Stimulated activated CD8-positive, alpha-beta memory T cell treated with anti-CD3 and anti-CD28 coated beads, Interleukin-2, amount 100 ng/mL, for 48 hours (primary cell): ENCODE data around the gene OR2A25.

Experiments
- DNase-seq, 2 donors: peaks; one replicate each; pipeline ENCODE4 v3.0.0-alpha.2; 2020; ENCODE audit warnings: low read depth in 2 of 2

The OR2A25 gene

GRCh38 chr7:144074374-144074773, 4.8 kb downstream of the OR2A25 start:
- DNase-seq = no peak

DNA sequence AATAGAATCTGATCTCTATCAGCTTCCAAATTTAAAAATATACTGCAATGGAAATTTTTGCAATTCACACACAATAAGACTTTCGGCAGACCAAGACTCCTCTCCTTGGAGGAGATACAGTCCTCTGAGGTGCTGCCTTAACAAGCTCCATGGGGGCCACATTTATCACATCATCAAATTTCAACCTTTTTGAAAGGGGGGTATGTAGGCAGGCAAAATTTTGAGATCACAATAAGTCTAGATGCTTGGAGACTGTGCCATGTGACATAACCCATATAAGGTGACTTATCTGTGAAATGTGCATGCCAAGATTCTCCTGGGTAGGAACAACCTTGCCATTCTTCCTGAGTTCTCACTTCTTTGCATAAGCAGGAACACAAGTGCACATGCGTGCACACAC, 16.4 kb downstream of the OR2A25 start, which contains the start of gene OR2A12:
Gene OR2A12, plus strand, starts transcription at position 301 of the 400 bp plus-strand sequence. CDS start 8,830 bp downstream, outside the sequence.
- DNase-seq = no peak

GRCh38 chr7:144086730-144087129, 17.1 kb downstream of the OR2A25 start:
- DNase-seq = no peak

DNA sequence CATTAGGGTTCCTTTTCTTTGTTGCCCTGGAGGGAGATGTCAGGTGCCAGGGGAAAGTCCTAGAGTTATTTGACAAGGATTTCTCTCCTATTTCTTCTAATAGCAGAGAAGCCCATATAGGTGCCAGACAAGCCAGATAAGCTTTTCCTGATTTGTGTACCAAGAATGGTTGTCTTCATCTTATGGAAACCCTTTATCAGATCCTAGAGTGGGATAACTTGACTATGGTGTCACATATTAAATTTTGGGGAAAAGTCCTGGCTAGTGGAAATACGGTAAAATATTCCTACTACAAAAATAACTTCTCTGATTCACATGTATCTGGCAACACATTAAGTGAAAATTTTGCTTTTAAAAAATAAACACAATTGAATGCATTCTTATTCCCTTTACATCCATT, 17.6 kb downstream of the OR2A25 start:
- no peak for DNase-seq

DNA sequence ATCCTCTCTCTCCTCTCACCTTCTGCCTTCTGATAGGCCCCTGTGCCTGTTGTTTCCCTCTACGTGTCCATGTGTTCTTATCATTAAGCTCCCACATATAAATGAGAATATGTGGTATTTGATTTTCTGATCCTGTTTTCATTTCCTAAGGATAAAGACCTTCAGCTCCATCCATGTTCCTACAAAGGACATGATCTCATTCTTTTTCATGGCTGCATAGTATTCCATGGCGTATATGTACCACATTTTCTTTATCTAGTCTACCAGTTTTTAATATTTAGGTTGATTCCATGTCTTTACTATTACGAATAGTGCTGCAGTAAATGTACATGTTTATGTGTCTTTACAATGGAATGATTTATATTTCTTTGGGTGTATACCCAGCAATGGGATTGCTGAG, 21.1 kb downstream of the OR2A25 start:
- DNase-seq = no peak

DNA sequence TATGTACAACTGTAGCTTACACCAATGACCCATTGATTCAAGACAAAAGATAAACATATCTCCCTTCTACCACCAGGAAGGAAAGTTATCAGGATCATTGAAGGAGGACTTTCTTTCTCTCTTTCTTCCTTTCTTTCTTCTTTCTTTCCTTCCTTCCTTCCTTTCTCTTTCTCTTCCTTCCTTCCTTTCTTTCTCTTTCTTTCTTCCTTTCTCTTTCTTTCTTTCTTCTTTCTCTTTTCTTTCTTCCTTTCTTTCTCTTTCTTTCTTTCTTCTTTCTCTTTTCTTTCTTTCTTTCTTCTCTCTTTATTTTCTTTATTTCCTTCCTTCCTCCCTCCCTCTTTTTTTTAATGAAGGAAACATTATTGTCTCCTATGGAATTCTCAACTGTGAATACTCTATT, 29.2 kb downstream of the OR2A25 start:
- DNase-seq = no peak

- no peak for DNase-seq
Observed at GRCh38 chr7:144100607-144101006, 31.0 kb downstream of the OR2A25 start.

DNA sequence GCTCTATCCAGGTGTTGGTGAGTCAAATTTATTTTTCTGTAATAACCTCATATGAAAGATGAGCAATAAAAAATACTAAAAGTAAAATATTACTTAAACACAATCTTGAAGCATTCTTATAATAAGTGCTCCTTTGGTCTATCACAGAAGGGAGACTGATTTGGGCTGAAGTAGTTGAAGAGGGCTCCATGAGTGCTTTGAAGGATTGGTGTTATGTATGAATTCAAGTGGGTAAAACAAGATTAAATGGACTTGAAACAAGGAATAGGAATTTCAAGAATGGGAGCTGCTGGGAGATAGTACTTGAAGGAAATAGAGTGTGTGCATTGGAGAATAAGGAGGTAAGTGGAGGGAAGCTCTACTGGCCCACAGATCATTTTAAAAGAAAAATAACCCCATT, 32.4 kb downstream of the OR2A25 start:
- DNase-seq = no peak

- no peak for DNase-seq
Observed at GRCh38 chr7:144105211-144105610, 35.6 kb downstream of the OR2A25 start.

- no peak for DNase-seq
Observed at GRCh38 chr7:144109283-144109682, 39.7 kb downstream of the OR2A25 start, which contains the start of gene OR2A2. Gene OR2A2, plus strand, starts transcription at chr7:144109583. Its CDS starts 0 bp downstream, at chr7:144109583.

DNA sequence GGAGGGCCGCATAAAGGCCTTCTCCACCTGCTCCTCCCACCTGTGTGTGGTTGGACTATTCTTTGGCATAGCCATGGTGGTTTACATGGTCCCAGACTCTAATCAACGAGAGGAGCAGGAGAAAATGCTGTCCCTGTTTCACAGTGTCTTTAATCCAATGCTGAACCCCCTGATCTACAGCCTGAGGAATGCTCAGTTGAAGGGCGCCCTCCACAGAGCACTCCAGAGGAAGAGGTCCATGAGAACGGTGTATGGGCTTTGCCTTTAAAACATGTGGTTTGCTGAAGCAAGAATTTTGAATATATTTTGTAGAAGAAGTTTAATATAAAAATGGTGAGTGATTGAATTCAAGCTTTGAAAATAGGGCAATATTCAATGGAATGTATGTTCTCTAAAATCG, 40.7 kb downstream of the OR2A25 start:
- no peak for DNase-seq

GRCh38 chr7:144113651-144114050, 44.0 kb downstream of the OR2A25 start:
- DNase-seq = no peak

DNA sequence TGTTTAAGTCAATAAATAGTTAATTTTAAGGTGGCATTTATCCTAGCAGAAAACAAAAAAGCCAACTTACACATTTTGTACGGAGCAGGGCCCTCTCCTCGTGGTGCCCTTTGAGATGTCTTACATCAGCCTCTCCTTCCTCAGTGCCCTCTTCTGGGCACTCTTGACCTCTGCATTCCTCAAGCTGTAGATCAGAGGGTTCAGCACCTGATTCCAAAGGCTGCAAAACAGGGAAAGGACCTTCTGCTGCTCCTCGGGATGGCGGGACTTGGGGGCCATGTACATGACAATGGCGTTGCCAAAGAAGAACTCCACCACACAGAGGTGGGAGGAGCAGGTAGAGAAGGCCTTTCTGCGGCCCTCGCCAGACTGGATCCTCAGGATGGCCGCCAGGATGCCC, 48.7 kb downstream of the OR2A25 start:
- DNase-seq = no peak

GRCh38 chr7:144122876-144123275, 53.3 kb downstream of the OR2A25 start, which contains the start of gene OR2A14:
Gene OR2A14, plus strand, starts transcription at chr7:144123176. Its CDS starts 5,937 bp downstream, at chr7:144129113.
- DNase-seq = no peak
